HG02973 (cell line): ENCODE data around the gene KNOP1.
"Not testable (repeated sequence)": the region's sequence is repeated elsewhere in the genome, so short reads cannot be mapped to it uniquely, and the experiment has no call there.

Experiments
- ATAC-seq: cut with Tn5 transposase; IDR thresholded peaks from one replicate; pipeline ENCODE4 v1.9.1; 2021; ENCODE audit warnings: moderate library complexity; ENCODE audit not compliant: unreplicated experiment

Gene KNOP1

GRCh38 chr16:19743816-19744159, 25.8 kb upstream of the KNOP1 start:
- ATAC-seq = no peak

- ATAC-seq = no peak
Measured at GRCh38 chr16:19741354-19741753, 23.3 kb upstream of the KNOP1 start.

- no peak for ATAC-seq
Measured at GRCh38 chr16:19737306-19738038, 19.4 kb upstream of the KNOP1 start.

GRCh38 chr16:19735074-19735867, 17.2 kb upstream of the KNOP1 start:
- ATAC-seq = no peak

- no peak for ATAC-seq
Measured at GRCh38 chr16:19733551-19733950, 15.5 kb upstream of the KNOP1 start.

- ATAC-seq = no peak
Measured at GRCh38 chr16:19728636-19728965, 10.6 kb upstream of the KNOP1 start.

GRCh38 chr16:19722981-19723380, 5.0 kb upstream of the KNOP1 start:
- ATAC-seq = no peak

- no peak for ATAC-seq
Measured at GRCh38 chr16:19722269-19722952, 4.4 kb upstream of the KNOP1 start.

- no peak for ATAC-seq
Measured at GRCh38 chr16:19718624-19718965, 568 bp upstream of the KNOP1 start.

GRCh38 chr16:19717314-19717713, 713 bp downstream of the KNOP1 start:
- no peak for ATAC-seq

GRCh38 chr16:19716728-19717127, 1.3 kb downstream of the KNOP1 start:
- ATAC-seq = not testable (repeated sequence)

GRCh38 chr16:19716183-19716582, 1.8 kb downstream of the KNOP1 start:
- no peak for ATAC-seq

- ATAC-seq = no peak
Measured at GRCh38 chr16:19715566-19715965, 2.5 kb downstream of the KNOP1 start.

- ATAC-seq = no peak
Measured at GRCh38 chr16:19713697-19714096, 4.3 kb downstream of the KNOP1 start.

GRCh38 chr16:19712418-19713058, 5.5 kb downstream of the KNOP1 start:
- ATAC-seq = no peak

GRCh38 chr16:19711643-19712042, 6.4 kb downstream of the KNOP1 start:
- ATAC-seq = no peak

- no peak for ATAC-seq
Measured at GRCh38 chr16:19710991-19711545, 7.0 kb downstream of the KNOP1 start.

- no peak for ATAC-seq
Measured at GRCh38 chr16:19710191-19710908, 7.7 kb downstream of the KNOP1 start.

GRCh38 chr16:19709381-19710136, 8.5 kb downstream of the KNOP1 start:
- no peak for ATAC-seq
